ENCODE measurements around the gene POLDIP2. TPM values are rescaled to one million over a fixed set of nuclear protein-coding genes. Genes with fewer than 3 reads are reported as not detected.

The POLDIP2 gene
- total and polyA plus RNA-seq, 2 of the 13 experiments (the other 11 are each of a cell fraction or from before 2014, with no cell fraction given), result 85.9 to 114 TPM

- TF ChIP-seq IKZF5 (CRISPR knock-in tag; IDR thresholded peaks at IDR 0.05) (peak; percentile 77), KIAA2018 (CRISPR knock-in tag; IDR thresholded peaks at IDR 0.05; ENCODE audit: borderline replicate concordance) (no peak), ZMAT5 (CRISPR knock-in tag; IDR thresholded peaks at IDR 0.05; ENCODE audit: borderline replicate concordance, low read depth) (no peak), ARNT (IDR thresholded peaks at IDR 0.05) (no peak), SAP130 (CRISPR knock-in tag; IDR thresholded peaks at IDR 0.05; ENCODE audit: low read depth) (peak; percentile 97), TARDBP (CRISPR knock-in tag; IDR thresholded peaks at IDR 0.05) (peak; percentile 81), HINFP (CRISPR knock-in tag; IDR thresholded peaks at IDR 0.05; ENCODE audit: low read depth) (no peak; the same call in 1 of the 2 replicates), HOXA3 (CRISPR knock-in tag; IDR thresholded peaks at IDR 0.05) (peak; percentile 96), ZNF431 (CRISPR knock-in tag; IDR thresholded peaks at IDR 0.05; ENCODE audit: borderline replicate concordance, low read depth) (no peak)
Observed at GRCh38 chr17:28335201-28335958, 21.9 kb downstream of the POLDIP2 start, which contains the start of the genes IFT20 and TNFAIP1 (continued).
